Activated CD4-positive, alpha-beta T cell treated with anti-CD3 and anti-CD28 coated beads, Interleukin-2, amount 50 U/mL, for 24 hours (primary cell): Measurements from ENCODE around the gene SSH2.
"Not testable (repeated sequence)": the region's sequence is repeated elsewhere in the genome, so short reads cannot be mapped to it uniquely, and the experiment has no call there.

Experiments used
- DNase-seq, 2 donors: peaks; one replicate each; pipeline ENCODE4 v3.0.0-alpha.2; 2020; ENCODE audit warnings: low read depth in 1 of 2, low spot score in 1 of 2

Gene SSH2

DNA sequence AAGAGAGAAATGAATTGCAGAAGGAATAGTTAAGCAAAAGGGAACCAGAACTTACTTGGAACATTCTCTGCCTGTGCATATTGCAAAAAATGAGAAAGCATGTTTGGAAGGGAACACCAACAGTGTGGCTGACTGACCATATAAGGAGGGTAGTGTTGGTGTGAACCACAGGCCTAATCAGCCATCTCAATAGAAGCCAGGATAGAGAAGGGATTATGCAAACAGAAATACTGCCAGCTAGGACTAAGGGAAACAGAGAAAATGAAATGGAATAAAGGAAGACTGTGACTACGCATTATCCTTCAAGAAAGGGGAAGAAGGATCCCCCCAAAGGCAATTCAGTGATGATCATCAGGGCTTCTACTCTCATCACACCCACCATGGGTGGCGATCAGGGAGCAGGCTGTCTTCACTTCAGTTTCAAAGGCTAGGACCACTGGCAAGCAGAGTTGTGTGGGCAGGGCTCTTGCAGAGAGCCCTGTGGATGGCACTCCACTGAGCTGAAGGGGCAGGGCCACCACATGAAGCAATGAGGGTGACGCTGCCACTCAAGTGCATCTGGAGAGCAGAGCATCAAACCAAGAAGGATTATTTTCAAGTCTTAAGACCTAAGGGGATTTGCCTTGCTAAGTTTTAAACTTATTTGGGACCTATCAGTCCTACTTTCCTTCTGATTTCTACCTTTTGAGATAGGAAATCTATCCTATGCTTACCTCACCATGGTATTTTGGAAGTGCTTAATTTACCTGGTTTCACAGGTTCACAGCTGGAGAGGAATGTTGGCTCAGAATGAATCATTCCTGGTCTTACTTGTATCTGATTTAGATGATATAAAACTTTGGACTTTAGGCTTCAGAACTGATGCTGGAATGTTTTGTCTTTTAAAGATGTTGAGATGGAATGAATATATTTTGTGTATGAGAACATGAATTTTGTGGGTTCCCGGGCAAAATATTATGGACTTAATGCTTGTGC is 140.5 kb downstream of the SSH2 start:
- no peak for DNase-seq

DNA sequence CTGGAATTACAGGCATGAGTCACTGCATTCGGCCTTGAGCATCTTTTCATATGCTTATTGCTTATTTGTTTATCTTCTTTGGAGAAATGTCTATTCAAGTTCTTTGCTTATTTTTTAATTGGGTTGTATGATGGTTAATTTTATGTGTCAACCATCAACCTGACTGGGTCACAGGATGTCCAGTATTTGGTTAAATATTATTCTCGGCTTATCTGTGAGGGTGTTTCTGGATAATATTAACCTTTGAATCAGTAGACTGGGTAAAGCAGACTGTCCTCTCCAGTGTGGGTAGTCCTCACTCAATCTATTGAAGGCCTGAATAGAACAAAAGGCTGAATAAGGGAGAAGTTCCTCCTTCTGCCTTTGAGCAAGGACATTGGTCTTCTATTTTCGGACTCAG is 142.0 kb downstream of the SSH2 start:
- DNase-seq: no peak

DNA sequence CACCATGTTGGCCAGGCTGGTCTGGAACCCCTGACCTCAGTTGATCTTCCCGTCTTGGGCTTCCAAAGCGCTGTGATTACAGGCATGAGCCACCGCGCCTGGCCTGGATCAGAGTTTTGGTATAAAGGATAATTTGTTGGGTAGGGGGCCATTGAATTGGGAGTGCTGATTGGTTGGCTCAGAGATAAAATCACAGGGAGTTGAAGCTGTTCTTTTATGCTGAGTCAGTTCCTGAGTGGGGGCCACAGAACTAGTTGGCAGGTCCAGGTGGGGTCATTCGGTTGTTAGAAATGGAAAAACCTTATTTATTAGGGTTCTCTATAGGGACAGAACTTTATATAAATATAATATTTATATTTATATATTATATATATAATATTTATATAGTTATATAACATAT is 147.1 kb downstream of the SSH2 start:
- DNase-seq: no peak

DNA sequence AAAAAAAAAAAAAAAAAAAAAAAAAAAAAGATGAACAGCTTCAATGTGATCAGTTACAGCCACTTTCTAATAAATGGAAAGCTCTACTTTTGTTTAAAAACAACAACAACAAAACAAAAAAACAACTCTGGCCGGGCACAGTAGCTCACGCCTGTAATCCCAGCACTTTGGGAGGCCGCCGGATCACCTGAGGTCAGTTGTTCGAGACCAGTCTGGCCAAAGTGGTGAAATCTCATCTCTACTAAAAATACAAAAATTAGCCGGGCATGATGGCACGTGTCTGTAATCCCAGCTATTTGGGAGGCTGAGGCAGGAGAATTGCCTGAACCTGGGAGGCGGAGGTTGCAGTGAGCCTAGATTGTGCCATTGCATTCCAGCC is 150.2 kb downstream of the SSH2 start:
- DNase-seq: not testable (repeated sequence)

DNA sequence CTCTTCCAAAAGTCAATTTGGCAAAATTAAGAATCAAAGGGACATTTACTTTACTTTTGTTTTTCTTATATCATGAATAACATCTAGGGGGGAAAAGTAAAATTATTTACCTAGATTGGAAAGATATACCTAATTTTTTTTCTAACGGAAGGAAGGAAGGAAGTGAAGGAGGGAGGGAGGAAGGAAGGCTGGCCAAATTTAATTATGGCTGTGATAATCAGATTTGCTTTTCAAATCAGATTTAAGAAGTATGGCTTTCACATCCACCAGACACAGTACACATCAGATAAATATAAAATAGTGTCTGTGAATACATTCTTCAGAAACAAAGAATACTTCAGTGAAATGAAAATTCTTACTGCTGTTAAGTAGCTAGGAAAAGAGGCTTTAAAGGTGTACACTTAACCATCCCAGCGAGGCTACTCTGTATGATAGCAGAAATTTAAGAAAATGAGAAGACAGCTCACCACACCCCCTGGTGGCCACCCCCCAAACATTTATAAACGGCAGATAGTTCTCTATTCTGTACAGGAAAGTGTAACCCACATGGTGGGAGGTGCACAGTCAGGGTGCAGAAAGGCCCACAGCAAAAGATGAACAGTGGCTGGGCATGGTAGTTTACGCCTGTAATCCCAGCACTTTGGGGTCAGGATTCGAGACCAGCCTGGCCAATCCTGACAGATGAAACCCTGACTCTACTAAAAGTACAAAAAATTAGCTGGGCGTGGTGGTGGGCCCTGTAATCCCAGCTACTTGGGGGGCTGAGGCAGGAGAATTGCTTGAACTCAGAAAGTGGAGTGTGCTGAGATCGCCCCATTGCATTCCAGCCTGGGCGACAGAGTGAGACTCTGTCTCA is 150.8 kb downstream of the SSH2 start:
- DNase-seq: peak; percentile 65 to 75

DNA sequence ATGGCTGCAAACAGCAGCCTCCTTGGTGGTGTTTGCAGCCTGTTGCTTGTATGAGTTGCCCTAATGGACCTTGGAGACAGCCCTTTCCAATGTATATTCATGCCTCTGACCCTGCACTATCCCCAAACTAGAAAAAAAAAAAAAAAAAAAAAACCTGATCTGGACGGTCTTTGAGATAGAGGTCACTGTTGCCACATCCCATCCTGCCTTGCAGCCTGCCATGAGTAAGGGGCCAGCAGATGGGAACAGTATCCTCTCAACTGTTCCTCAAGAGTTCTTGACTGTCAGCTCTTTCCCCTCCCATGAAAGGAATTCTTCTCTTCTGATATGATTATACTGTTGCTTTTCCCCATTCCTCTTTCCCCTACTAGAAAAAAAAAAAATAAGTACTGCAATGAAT is 152.4 kb downstream of the SSH2 start:
- DNase-seq: no peak

DNA sequence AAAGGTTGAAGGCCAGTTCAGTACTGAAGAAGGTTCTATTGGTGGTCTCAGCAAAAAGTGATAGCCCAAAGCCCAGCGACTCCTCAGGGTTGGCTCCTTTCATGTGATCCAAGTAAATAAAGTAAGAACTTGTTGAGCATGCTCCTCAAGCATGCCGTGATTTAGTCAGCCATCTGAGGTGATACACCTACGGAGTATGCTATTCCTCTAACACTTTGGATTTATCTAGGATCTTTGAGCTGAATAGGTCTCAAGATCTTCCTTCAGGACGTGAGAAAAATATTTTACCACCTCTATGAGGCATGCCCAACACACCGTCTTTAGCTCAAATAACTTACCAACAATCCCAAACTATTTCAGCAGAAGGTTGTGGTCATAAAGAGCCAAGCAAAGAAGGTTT is 154.0 kb downstream of the SSH2 start:
- no peak for DNase-seq

DNA sequence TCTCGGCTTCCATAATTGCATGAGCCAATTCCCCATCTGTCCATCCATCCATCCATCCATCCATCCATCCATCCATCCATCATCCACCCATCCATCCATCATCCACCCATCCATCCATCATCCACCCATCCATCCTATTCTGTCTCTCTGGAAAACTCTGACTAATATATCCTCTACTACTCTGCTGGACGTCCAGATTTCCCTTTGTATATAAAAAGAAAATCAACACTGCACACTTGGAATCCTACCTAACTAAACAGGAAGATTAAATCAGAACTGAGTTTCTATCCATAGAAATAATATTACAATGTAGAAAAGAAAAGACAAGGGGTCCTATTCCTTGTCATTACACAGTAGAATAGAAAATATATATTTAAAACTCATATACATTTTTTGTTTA is 157.0 kb downstream of the SSH2 start:
- no peak for DNase-seq

DNA sequence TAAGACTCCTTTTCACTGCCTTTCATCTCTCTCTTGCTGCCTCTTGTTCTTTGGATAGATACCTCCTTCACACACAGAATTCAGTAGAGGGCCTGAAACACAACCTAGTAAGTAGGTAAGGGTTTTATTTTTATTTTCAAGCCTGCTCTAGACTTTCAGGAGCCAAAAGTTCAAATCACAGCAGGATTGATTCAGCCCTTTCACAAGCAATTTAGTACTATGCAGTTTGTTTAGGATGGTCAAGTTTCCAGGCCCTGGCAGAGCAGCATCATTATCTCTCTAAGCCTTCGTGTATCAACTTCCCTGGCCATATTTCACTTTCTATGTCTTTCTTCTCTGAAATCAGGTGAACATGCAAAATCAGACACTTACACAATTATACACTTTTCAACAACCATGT is 158.5 kb downstream of the SSH2 start:
- DNase-seq: no peak

DNA sequence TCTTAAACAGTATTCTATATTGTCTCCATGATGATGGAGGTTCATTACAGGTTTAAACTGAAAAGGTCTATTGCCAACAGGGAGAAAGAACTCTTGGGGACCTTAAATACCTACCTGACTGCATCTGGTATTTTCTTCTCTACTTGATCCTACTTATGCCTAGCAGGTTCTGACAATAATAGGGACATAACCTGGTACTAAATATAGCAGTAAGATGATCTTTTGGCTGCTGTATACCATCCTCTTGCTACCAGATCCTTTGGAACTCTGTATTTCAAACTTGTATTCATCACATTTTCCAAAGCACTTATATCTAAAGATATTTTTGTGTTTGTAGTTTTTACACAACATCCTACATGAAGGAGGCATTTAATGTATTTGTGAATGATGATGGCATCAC is 160.8 kb downstream of the SSH2 start:
- DNase-seq: no peak

DNA sequence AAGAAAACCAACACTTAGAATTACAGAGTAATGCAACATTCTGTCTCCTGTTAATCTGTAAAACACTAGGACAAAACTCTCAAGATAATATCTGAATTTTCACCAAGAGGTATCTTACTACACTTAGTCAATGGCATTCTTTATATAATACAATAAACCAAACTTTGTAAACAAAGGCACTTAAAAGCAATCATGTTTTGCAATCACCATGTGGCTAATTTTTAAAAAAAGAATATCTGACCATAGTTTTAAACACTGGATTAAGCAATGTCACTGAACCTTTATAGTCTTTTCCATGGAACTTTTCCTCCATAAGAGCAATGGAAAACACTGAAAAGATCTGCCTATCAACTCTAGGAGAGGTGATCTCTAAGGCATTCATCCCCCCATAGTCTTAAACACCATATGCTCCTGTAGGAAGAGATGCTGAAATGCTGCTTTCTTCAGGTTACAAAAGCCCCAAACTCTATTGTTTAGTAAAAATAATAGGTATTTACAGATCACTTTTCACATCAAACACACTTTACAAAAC is 163.2 kb downstream of the SSH2 start:
- no peak for DNase-seq

DNA sequence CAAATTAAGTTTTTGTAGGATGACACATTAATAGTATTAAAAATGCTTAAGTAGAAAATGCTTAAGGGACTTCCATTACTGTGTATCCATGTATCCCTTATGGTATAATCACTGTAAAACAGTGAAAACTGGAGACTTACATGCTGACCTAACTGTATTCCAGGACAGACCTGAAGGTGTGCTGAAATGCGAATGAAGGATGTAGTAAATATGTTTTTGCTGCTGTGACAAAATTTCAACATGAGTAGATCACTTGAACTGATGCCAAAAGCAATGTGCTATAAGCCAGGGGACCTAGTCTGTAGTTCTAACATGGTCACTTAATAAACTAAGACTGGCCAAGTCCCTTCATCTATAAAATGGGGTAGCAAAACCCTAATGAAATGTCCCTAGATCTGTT is 165.3 kb downstream of the SSH2 start:
- DNase-seq: no peak

DNA sequence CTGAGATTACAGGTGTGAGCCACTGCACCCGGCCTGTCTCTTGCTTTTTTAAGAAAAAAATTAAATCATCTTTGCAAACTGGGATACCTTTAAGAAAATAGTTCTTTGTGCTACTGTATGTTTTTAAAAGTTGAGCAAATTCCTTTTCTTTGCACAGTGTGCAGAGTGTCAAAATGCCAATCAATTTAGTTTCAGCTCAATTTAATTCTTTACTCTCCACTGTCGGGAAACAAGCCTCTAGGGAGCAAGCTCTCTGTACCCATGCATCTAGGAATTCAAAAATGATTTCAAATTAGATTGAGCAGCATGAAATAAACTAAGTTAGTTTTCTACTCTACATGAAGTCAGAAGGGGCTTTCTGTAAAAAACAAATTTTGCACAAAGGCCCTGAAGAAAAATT is 165.8 kb downstream of the SSH2 start:
- no peak for DNase-seq

DNA sequence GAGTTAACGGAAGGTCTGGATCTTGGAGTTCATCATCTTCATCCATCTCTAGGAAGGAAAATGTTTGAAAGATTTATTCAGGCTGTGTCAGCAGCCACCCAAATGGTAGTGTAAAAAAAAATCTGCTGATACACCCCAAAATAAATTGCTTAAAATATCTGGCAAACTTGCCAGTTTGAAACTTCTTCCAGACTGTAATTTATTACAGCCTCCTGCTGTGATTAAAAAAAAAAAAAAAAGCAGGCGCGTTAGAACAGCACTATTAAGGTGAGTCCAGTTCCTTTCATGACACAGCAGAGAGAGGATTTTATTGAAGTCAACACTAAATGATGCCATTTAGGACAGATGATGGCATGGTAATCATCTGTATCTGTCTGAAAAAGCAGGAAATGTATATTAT is 166.8 kb downstream of the SSH2 start:
- DNase-seq: no peak

DNA sequence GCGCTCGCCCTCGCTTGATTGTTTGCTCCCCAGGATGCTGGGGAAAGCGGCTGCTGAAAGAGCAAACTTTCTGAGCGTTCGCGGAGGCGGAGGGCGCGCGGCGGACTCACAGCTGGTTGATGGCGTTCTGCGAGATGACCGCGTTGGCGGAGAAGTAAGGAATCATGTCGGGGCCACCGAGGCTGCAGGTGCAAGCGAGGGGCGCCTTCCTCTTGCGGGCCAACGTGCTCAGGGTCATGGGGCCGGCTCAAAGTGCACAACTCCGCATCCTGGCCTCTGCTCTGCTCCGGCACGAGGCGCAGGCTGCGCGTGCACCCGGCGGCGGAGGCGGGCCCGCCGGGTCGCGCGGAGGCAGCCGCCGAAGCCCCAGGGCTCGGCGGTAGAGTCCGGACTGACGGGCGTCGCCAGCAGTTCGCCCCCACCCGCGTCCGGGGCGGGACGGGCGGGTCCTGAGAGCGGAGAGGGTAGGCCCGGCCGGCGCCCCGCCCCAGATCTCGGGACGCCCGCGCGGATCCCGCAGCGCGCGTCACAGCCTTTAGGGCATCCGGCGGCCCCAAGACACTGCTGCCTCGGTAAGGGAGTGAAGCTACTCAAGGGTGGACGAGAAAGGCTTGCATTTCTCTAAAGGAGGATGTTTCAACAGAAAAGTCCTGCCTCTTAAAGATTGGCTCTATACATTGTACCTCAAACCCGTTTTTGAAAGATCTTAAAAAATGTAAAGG is 168.8 kb downstream of the SSH2 start:
- peak; percentile 73 to 86 for DNase-seq

DNA sequence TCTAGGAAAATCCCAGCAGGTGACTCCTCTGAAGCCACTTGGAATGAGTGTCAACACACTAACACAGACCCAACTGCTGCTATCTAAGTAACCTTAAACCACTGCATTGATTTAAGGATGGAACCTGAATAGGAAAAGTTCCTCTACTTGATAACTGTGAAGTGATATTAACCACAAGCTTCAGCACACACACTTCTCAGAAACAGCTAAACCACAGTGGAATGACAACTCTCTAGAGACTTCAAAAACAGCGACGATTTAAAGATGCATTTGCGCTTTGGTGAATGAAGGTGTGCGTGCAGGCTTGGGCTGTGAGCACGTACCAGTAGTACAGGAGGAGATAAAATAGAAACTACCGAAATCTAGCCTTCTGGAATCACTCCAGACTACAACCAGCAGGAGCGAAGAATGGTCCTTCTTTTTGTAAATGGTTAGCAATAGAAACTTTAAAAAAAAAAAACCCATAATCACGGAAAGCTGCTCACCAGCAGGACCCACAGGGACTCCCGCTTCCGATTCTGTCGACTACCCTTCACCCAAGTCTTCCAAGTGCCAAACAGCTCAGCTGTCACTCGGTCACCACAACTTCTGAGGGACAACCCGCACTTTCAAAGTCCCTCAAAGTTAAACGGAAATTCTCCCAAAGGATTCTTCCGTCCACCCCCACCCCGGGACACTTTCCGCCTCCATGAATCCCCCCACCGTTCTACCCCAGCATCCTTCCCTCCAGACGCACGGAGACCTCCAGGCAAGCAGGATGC is 169.6 kb downstream of the SSH2 start:
- peak; percentile 15 to 60 for DNase-seq

DNA sequence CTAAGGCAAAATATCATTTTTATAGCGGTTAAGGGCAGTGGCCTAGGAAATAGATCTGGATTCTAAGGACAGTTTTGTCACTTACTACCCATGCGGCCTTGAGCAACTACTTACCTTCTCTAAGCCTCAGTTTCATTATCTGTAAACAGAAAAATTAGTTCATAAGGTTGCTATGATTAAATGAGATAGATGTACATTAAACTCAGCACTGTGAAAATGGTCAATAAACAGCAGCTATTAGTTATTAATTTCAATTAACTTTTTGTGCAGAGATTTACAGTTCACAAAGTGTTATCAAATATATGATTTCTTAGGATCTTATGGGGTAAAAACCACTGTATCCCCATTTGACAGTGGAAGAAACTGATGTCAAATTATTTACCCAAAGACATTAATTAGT is 171.8 kb downstream of the SSH2 start:
- DNase-seq: no peak

DNA sequence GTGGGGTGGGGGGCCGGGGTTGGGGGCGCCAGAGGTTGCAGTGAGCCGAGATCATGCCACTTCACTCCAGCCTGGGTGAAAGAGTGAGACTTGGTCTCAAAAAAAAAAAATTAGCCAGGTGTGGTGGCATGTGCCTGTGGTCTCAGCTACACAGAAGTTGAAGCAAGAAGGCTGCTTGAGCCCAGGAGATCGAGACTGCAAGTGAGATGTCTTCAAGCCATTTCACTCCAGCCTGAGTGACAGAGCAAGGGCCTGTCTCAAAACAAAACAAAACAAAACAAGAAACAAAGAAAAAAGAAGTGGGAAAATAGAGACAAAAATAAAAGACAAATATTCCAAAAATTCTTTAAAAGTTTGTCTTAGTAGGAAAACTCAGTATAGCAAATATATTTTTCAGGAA is 172.2 kb downstream of the SSH2 start:
- no peak for DNase-seq

DNA sequence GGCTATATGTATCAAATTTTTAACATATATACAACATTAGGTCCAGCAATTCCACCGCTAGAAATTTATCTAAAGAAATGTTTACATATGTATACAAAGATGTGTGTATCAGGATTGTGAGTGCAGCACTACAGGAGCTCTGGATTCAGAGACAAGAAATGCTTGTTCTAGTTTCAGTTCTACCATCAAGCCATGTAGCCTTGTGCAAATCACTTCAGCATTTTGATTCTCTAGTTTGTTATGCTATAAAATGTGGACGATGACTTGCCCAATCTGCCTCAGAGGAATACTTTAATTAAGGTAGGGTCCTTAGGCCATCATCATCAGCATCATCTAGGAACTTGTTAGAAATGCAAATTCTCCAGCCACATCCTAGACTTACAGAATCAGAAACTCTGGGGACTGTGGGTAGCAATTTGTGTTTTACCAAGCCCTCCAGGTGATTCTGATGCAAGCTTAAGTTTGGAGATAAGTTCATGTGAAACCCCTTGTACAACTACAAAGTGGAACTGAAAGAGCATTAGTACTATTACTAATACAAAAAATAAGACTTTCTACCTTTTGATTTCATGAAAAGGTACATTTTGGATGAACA is 176.1 kb downstream of the SSH2 start:
- no peak for DNase-seq
